Posterior vena cava (tissue), 2 donors: ENCODE results near the gene CLDN9. TPM values are rescaled to one million over a fixed set of nuclear protein-coding genes. Genes with fewer than 3 reads are reported as not detected.

ENCODE experiments used
- DNase-seq: peaks from one replicate; pipeline ENCODE4 v3.0.0-alpha.2; 2020; ENCODE audit warnings: low spot score
- intact Hi-C, 2 donors: fragments of 100-400 bp; cut with DNase I; formaldehyde crosslinking; loops; one replicate each; pipeline versions ENCODE4 v1.14.1 to v1.14.2; 2022 to 2023
- total RNA-seq, 2 donors: library from RNA; stranded (reverse); fragmentation: NEBNext Ultra II Directional; extraction: Animal tissue kit (Norgen Biotek cat#: 25700); gene quantifications; one replicate each; pipeline ENCODE4 v1.2.1, GENCODE V29; 2021
- donor health status: DM: yes; HTN: yes; CAD: no.
- donor health status: DM: yes; HTN: yes; CAD: no.

CLDN9 gene
- total RNA-seq, 2 donors from 2014 or later = not detected

DNA sequence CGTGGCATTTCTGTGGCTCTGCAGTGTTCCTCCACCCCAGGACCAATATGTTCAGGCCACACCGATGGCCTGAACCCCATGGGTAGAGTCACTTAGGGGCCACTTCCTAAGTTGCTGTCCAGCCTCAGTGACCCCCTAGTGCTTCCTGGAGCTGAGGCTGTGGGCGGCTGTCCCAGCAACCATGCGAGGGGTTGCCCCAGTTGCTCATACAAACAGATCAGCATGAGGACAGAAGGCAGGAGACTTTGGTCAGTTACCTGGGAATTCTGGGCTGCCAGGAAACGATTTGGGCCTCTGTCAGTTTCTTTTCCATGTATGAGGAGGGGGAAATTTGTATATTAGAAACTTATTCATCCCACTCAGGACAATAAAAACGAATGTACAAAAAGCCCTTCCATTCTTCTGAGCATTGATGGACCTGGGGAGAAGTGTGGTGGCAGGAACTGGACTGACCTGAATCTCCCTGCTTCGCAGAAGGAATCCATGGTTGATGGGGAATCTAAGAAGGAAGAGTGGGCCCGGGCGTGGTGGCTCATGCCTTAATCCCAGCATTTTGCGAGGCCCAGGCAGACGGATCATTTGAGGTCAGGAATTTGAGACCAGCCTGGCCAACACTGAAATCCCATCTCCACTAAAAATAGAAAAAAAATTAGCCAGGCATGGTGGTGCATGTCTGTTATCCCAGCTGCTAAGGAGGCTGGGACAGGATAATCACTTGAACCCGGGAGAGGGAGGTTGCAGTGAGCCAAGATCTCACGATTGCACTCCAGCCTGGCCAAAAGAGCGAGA, 47.8 kb downstream of the CLDN9 start:
- DNase-seq = no peak
- intact Hi-C loops = loop anchor here in 1 of 2 donors (5.0 to 10.0 kb wide), 2 partner anchors 54 to 102 kb away; partner anchors contain the start of gene ZNF205

DNA sequence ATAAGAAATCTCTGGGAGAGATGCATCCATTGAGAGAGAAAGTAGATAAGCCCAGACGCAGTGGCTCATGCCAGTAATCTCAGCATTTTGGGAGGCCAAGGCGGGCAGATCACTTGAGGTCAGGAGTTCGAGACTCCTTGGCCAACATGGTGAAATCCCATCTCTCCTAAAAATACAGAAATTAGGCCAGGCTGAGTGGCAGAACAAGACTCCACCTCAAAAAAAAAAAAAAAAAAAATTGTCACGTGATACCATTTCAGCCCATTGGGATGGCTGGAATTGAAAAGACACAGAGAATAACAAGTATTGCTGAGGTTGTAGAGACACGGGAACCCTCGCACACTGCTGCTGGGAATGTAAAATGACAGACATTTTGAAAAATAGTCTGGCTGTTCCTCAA, 49.8 kb downstream of the CLDN9 start:
- intact Hi-C loops = loop anchor here in 1 of 2 donors (5.0 to 10.0 kb wide), 2 partner anchors 52 to 100 kb away; partner anchors contain the start of gene ZNF205
- no peak for DNase-seq

DNA sequence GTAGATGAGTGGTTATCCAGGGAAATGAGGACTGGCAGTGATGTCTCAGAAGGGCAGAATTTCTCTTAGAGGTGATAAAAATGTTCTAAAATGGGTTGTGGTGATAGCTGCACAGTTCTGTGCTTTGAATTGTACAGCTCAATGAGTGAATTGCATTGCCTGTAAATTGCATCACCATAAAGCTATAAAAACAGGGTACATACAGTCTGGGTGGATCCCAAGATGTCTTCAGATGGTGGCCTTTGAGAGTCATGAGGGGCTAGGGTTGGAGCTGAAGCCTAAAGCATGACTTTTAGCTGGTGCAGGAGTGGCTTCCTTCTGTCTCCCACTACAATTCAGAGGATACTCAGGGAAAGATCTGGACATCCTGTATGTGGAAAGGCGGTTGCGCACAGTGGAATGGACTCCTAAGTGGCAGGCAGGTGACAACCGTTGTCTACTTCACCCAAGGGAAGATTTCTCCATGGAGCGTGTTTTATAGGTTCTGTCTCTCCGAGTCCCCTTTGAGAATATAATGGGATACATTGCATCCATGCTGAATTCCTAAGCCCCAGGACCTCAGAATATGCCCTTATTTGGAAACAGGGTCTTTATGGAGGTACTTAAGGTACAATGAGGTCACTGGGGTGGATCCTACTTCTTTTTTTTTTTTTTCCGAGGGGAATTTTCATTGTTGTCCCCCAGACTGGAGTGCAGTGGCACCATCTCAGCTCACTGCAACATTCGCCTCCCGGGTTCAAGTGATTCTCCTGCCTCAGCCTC, 51.1 kb downstream of the CLDN9 start:
- DNase-seq = no peak
- intact Hi-C loops = loop anchor here in 1 of 2 donors (5.0 to 10.0 kb wide), 2 partner anchors 51 to 98 kb away; partner anchors contain the start of gene ZNF205

Other genes with a start within 250 kb of the CLDN9 start
- gene ELOB, start 235.6 kb upstream of the CLDN9 start, total RNA-seq = 100 to 1,000 TPM; 182 to 196 TPM
- not detected for gene PRSS33, start 225.4 kb upstream of the CLDN9 start, total RNA-seq
- not detected for gene PRSS41, start 214.5 kb upstream of the CLDN9 start, total RNA-seq
- not detected for gene PRSS21, start 195.7 kb upstream of the CLDN9 start, total RNA-seq
- gene ZG16B, start 182.6 kb upstream of the CLDN9 start, total RNA-seq = not detected
- gene PRSS22, start 154.8 kb upstream of the CLDN9 start, total RNA-seq = not detected
- gene FLYWCH2, start 129.7 kb upstream of the CLDN9 start, total RNA-seq = 10 to 100 TPM; 16.0 to 17.6 TPM
- gene FLYWCH1, start 101.0 kb upstream of the CLDN9 start, total RNA-seq = 10 to 100 TPM; 31.0 to 37.7 TPM
- gene KREMEN2, start 48.6 kb upstream of the CLDN9 start, total RNA-seq = not detected
- 1 to 10 TPM; 2.5 to 5.4 TPM for gene PAQR4, start 43.6 kb upstream of the CLDN9 start, total RNA-seq
- gene PKMYT1, start 32.5 kb upstream of the CLDN9 start, total RNA-seq = 1 to 10 TPM in 1 of 2 donors, under 1 TPM in 1; 0.76 to 1.6 TPM
- not detected for gene CLDN6, start 5.3 kb downstream of the CLDN9 start, total RNA-seq
- 100 to 1,000 TPM in 1 of 2 donors, 10 to 100 TPM in 1; 67.1 to 156 TPM for gene TNFRSF12A, start 7.4 kb downstream of the CLDN9 start, total RNA-seq
- 100 to 1,000 TPM in 1 of 2 donors, 10 to 100 TPM in 1; 63.3 to 104 TPM for gene HCFC1R1, start 11.0 kb downstream of the CLDN9 start, total RNA-seq
- gene THOC6, start 11.1 kb downstream of the CLDN9 start, total RNA-seq = 10 to 100 TPM; 21.6 to 25.7 TPM
- under 1 TPM in 1 of 2 donors, not detected in 1; 0.10 TPM for gene BICDL2, start 24.0 kb downstream of the CLDN9 start, total RNA-seq
- 1 to 10 TPM; 4.7 to 5.6 TPM for gene MMP25, start 33.6 kb downstream of the CLDN9 start, total RNA-seq
- gene IL32, start 52.7 kb downstream of the CLDN9 start, total RNA-seq = 10 to 100 TPM; 56.8 to 65.4 TPM
- gene ZSCAN10, start 86.4 kb downstream of the CLDN9 start, total RNA-seq = not detected
- gene ZNF205, start 99.7 kb downstream of the CLDN9 start, total RNA-seq = 1 to 10 TPM; 7.6 to 8.3 TPM
- 10 to 100 TPM in 1 of 2 donors, 1 to 10 TPM in 1; 8.3 to 10.2 TPM for gene ZNF213, start 122.1 kb downstream of the CLDN9 start, total RNA-seq
- gene OR1F1, start 175.3 kb downstream of the CLDN9 start, total RNA-seq = not detected
- gene ZNF200, start 222.2 kb downstream of the CLDN9 start, total RNA-seq = 1 to 10 TPM; 5.1 to 6.9 TPM
- gene MEFV, start 243.7 kb downstream of the CLDN9 start, total RNA-seq = 1 to 10 TPM; 1.9 to 4.9 TPM